Effector CD4-positive, alpha-beta T cell (primary cell): ENCODE data around the gene FAM200A.
"Not testable (repeated sequence)": the region's sequence is repeated elsewhere in the genome, so short reads cannot be mapped to it uniquely, and the experiment has no call there.

Experiments used
- DNase-seq: peaks from one replicate; pipeline ENCODE4 v3.0.0-alpha.2; 2020
- total RNA-seq: gene quantifications from one replicate; lab custom pipeline; 2026; lab: John Stamatoyannopoulos, UW

The FAM200A gene
- total RNA-seq = 9.2 reads per million, percentile 30 among the genes with 10 or more reads in this experiment

- peak; percentile 84 for DNase-seq
Measured at GRCh38 chr7:99551767-99552463, at the start of gene FAM200A. Gene FAM200A (minus strand): TSS chr7:99552114. CDS start chr7:99548407, 3,707 bp downstream.

GRCh38 chr7:99599836-99600235 is 47.9 kb upstream of the FAM200A start:
- DNase-seq = no peak

GRCh38 chr7:99597762-99598501 is 46.0 kb upstream of the FAM200A start, which contains the start of gene TMEM225B:
Gene TMEM225B (plus strand): TSS chr7:99598267. CDS start chr7:99604389, 6,122 bp downstream.
- no peak for DNase-seq

- DNase-seq = no peak
Measured at GRCh38 chr7:99596408-99596955, 44.6 kb upstream of the FAM200A start.

GRCh38 chr7:99594948-99595745 is 43.2 kb upstream of the FAM200A start:
- no peak for DNase-seq

GRCh38 chr7:99588868-99589267 is 37.0 kb upstream of the FAM200A start:
- DNase-seq = no peak

- not testable (repeated sequence) for DNase-seq
Measured at GRCh38 chr7:99580778-99581332, 28.9 kb upstream of the FAM200A start.

GRCh38 chr7:99579956-99580777 is 28.3 kb upstream of the FAM200A start:
- DNase-seq = peak; percentile 57

- no peak for DNase-seq
Measured at GRCh38 chr7:99579281-99579955, 27.5 kb upstream of the FAM200A start.

- no peak for DNase-seq
Measured at GRCh38 chr7:99576251-99576650, 24.3 kb upstream of the FAM200A start.

GRCh38 chr7:99573257-99573656 is 21.3 kb upstream of the FAM200A start:
- no peak for DNase-seq

- DNase-seq = no peak
Measured at GRCh38 chr7:99571768-99572167, 19.9 kb upstream of the FAM200A start.

- DNase-seq = not testable (repeated sequence)
Measured at GRCh38 chr7:99568770-99569169, 16.9 kb upstream of the FAM200A start.

GRCh38 chr7:99563650-99564049 is 11.7 kb upstream of the FAM200A start:
- no peak for DNase-seq

- no peak for DNase-seq
Measured at GRCh38 chr7:99562832-99563231, 10.9 kb upstream of the FAM200A start.

GRCh38 chr7:99562114-99562784 is 10.3 kb upstream of the FAM200A start:
- DNase-seq = no peak

GRCh38 chr7:99561737-99562051 is 9.8 kb upstream of the FAM200A start:
- DNase-seq = no peak

- no peak for DNase-seq
Measured at GRCh38 chr7:99560834-99561736, 9.2 kb upstream of the FAM200A start.

GRCh38 chr7:99559175-99559915 is 7.4 kb upstream of the FAM200A start:
- no peak for DNase-seq
